Activated CD4-positive, alpha-beta T cell treated with anti-CD3 and anti-CD28 coated beads, Interleukin-10, Interleukin-2, amounts not matched to agents 100 ng/mL and 50 ng/mL, durations not matched to agents 16 hours and 8 hours (primary cell): ENCODE results near the gene BCORL1.

ENCODE experiments used
- DNase-seq: peaks from one replicate; pipeline ENCODE4 v3.0.0-alpha.2; 2020

BCORL1 gene

GRCh38 chrX:130072345-130072740, 89.9 kb downstream of the BCORL1 start:
- DNase-seq, result no peak

GRCh38 chrX:130075777-130076176, 93.3 kb downstream of the BCORL1 start:
- DNase-seq, result no peak

- peak; percentile 71 for DNase-seq
Measured at GRCh38 chrX:130079824-130080406, 97.5 kb downstream of the BCORL1 start.

GRCh38 chrX:130080791-130081367, 98.4 kb downstream of the BCORL1 start:
- DNase-seq, result no peak

- DNase-seq, result no peak
Measured at GRCh38 chrX:130081421-130082045, 99.1 kb downstream of the BCORL1 start.

GRCh38 chrX:130082244-130083106, 100.0 kb downstream of the BCORL1 start:
- DNase-seq, result peak; percentile 94

GRCh38 chrX:130083107-130083490, 100.7 kb downstream of the BCORL1 start:
- DNase-seq, result no peak

DNA sequence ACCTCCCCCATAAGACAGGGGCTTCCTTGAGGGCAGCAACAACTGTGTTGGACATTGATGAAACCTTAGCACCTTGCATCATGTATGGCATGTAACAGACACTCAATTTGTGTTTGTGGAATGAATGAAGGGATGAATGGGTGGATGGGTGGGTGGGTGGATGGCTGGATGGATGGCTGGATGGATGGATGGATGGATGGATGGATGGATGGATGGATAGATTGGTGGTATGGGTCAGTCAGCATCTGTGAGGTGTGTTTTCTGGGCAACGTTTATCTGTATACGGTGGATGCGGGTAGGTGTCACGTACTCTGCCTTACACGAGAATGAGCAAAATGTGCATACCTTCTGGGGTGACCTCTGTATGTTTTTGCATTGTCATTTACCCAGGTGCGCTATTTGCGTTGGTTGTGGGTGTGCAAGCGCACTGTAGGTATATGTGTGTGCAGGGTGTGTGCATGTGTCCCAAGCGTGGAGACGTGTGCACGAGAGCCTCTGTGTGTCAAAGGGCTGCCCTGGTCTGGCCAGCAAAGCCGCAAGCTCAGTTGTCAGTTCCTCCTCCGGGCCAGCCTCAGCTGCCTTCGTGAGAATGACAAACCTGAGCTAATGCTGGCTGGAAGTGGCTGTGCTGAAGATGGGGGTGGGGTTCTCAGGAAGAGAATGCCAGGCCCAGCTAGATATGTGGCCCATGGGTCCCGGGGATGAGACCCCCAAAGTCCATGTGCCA, 101.4 kb downstream of the BCORL1 start:
- peak; percentile 49 for DNase-seq

DNA sequence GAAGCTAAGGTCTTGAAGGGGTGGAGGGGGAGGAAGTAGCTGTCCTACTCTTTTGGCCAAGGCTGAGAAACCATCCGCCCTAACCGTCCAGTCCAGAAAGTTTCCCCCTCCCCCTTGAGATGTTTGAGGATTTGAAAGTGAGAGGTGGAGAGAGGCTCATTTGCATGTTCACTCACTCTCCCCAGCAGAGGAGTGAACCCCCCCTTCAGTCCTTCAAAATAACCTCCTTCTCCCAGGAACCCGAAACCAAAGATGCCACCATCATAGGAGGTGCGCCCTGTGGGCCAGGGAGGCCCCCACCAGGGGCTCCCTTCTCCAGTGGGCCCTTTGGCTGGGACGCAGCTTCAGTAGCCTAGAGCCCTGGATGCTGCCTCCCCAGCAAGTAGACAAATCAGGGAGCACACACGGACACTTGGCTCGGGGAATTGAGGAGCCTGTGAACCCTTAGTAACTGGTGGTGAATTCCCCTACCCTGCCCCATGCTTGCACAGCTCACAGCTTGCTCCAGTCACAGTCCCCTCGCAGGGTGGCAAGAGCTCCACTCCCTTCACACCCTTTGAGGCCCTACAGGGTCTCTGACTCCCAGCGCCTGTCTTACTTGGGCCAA, 102.3 kb downstream of the BCORL1 start:
- peak; percentile 55 for DNase-seq

DNA sequence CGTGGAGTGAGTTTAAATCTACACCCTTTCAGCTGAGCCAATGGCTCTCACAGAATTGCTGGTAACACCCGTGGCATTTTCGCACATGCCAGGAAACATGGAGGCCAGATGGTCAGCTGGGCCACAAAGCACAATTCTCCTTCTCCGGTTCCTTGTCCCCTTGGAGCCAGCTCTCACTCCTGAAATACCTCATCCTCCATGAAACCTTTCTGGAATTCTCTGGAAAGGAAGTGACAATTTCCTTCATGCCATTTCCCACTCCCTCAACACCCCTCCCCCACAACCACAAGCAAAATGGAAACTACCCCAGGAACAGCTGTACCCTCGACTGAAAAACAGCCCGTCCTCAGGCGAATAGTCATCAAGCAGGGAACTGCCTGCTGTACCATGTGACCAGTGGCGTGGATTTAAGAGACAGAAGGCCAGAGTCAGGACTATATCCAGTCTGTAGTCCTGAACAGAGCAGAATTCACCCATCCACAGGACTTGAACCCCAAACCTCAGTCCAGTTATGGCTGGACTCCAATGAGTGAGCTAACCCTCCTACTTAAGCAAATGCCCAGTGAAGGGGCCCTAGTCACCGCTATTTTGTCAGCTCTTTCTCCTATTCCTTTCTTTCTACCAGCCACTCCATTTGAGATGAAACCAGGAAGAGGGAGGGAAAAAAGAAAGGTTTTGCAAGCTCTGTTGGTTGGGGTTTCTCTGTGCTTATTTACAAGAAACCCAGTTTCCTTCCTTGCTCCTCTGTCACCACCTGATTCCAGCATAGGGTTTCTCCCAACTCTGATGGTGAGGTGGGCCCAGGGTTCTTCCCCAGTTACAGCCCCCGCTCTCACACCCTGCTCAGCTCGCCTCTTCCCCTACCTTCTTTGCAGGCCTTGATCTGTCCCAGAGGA, 103.4 kb downstream of the BCORL1 start:
- DNase-seq, result peak; percentile 57

DNA sequence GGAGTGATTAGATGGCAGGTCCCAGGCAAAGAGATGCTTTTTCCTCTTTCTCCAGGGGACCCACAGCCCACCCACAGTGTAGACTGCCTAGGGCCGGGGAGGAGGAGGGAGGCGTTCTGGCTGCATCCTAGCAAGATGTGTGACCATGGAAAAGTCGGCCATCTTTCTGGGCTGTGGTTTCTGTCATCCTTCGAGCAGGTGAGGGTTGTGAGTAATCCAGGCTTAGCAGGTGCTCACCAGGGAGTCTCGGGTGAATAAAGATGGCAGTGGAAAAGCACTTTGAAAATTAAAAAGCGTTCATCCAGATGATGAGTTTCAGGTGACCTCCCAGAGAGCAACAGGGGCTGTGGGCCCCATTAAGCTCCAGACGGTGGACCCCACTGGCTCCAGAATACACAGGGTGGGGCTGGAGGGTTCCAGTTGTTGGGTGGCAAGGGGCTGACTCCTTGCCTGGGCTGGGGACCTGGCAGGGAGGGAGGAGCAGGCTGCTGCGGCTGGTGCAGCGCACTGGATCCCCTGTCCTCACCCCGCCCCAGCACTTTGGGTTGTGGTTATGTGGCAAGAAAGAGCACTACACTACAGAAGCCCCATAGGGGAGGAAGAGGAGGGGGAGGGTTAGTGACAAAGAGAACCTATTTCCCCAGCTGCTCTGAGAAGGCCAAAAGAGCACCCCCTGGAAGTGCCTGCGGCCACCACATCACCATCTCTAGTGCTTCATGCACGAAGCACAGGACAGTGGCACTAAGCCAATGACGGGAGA, 104.2 kb downstream of the BCORL1 start:
- peak; percentile 90 for DNase-seq

DNA sequence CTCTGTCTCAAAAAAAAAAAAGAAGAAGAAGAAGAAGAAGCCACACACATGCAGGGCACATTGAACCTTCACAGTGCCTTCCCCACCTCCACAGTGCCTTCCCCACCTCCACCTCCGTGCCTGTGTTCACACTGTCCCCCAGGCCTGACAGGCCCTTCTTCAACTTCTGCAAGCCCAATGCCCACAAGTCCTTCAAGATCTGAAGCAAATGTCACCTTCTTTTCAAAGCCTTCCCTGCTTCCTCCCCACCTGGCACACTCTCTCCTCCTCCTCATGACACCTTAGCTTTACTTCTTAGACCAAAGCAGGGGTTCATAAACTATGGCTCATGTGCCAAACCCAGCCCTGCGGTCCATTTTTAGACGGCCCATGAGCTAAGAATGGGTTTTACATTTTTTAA, 107.9 kb downstream of the BCORL1 start:
- DNase-seq, result no peak

DNA sequence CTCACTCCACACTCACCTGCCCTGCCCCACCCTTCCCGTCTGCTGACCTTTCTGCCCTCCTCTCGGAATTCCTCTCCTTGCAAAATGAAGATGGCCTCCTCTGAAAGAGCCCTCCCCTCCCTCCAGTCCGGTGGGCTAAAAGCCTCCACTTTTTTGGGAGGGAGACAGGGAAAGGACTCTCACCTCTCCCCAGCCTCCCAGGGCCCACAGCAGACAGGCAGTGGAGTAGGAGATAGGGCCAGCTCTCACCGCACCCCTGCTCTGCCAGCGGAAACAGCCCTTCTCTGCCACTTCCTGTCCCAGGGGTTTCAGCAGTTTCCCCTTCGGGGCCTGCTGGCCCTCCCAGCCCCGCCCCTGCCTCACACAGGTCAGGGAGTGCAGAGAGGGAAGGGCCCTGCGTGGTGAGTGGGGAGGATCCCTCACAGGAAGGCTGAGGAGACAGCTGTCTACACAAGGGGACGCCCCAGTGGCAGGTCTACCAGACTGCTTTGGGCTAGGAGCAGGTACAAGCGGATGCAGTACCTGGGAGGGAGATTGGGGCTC, 109.6 kb downstream of the BCORL1 start:
- peak; percentile 95 for DNase-seq

DNA sequence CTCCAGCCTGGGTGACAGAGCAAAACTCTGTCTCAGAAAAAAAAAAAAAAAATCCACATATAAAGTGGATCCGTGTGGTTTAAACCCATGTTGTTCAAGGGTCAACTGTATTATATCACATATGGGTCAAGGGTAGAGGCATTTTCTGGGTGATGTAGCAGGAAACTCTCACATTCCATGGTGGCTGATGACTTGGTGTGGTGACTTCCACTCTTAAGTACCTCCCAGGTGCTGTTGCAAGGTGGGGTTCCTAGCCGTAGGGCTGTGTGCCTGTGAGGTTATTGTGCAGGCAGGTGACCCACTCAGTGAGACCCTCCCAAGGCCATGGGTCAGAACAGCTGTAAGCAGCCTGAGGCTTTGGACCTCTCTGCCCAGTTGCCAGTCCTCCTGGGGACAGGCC, 110.8 kb downstream of the BCORL1 start:
- no peak for DNase-seq

DNA sequence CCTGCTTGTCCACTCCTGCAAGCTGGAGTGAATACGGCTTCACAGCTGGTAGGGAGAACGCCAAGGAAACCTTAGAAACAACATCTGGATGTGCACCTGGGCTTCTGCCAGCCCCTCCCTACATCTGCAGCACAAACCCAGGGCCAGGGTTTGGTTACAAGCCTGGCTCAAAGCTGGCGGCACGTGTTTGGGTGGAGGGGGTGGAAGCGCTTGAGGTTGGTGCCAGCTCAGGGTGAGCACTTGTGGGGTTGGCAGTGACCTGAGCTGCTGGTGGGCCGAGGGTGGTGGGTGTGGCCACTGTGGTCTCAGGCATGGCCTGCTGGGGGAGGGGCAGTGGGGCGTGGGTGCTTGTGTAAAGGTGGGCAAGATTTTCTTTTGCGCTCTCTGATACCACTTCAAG, 112.3 kb downstream of the BCORL1 start:
- no peak for DNase-seq

- no peak for DNase-seq
Measured at GRCh38 chrX:130095249-130096030, 113.0 kb downstream of the BCORL1 start.

- DNase-seq, result no peak
Measured at GRCh38 chrX:130097507-130098209, 115.2 kb downstream of the BCORL1 start.

GRCh38 chrX:130098210-130098552, 115.7 kb downstream of the BCORL1 start:
- DNase-seq, result no peak

GRCh38 chrX:130100180-130100579, 117.7 kb downstream of the BCORL1 start:
- DNase-seq, result no peak
